Measurements from ENCODE around the gene CAD.

CAD gene

DNA sequence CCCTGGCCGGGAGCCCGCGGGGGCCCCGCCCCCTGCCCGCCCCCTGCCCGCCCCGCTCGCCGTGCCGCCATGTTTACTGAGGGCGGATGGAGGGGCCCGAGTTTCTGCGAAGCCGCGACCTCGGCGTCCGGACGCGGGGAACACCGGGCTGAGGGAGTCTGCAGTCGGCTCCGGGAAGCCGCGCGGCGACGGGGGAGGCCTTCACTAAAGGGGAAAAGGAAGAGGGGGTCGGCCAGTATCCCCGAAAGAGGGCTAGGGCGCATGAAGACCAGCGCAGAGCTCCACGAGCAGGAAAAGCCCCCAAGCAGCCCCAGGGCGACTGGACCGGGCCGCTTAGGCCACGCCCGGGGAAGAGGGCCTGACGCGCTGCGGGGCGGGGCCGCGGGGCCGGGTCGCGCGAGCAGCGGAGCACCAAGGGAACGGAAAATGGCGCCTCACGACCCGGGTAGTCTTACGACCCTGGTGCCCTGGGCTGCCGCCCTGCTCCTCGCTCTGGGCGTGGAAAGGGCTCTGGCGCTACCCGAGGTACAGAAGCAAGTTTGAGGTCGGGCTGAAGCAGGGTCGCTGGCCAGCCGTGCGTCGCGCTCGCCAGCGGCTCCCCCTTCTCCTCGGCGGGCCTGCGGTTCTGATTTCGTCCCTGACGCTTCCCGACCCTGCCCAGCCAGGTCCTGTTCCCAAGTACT lies 5.1 kb upstream of the CAD start, which contains the start of the genes ATRAID and SLC5A6:
TSS of gene ATRAID (plus strand) at position 99 of the 683 bp plus-strand sequence. CDS start at position 427, 328 bp downstream.
TSS of gene SLC5A6 (minus strand) at position 326 of the 683 bp plus-strand sequence. CDS start 4,618 bp downstream, outside the sequence.
- H3K9me3 ChIP-seq (ENCODE audit: control insufficient read depth, low read length) = no peaks in the 10 kb centered on the region
- WGBS, 2 experiments (ENCODE audit: insufficient coverage in 2 of 2) = 0% methylated on average over 62 to 67 of the region's 73 CpGs
- peaks cover 57% of the 10 kb centered on the region for H3K36me3 ChIP-seq (ENCODE audit: control insufficient read depth, insufficient read depth, low read length)
- peaks cover 27% of the 10 kb centered on the region for H3K4me1 ChIP-seq (ENCODE audit: control insufficient read depth, insufficient read depth, low read length, poor library complexity, severe bottlenecking)
- peak within 1 kb of the TSS; percentile 79 for H3K4me3 ChIP-seq (ENCODE audit: extremely low read depth, insufficient read depth, low read length, poor library complexity, severe bottlenecking)
- peak within 1 kb of the TSS; percentile 96 for H3K27ac ChIP-seq (ENCODE audit: low read depth, low read length, severe bottlenecking)

DNA sequence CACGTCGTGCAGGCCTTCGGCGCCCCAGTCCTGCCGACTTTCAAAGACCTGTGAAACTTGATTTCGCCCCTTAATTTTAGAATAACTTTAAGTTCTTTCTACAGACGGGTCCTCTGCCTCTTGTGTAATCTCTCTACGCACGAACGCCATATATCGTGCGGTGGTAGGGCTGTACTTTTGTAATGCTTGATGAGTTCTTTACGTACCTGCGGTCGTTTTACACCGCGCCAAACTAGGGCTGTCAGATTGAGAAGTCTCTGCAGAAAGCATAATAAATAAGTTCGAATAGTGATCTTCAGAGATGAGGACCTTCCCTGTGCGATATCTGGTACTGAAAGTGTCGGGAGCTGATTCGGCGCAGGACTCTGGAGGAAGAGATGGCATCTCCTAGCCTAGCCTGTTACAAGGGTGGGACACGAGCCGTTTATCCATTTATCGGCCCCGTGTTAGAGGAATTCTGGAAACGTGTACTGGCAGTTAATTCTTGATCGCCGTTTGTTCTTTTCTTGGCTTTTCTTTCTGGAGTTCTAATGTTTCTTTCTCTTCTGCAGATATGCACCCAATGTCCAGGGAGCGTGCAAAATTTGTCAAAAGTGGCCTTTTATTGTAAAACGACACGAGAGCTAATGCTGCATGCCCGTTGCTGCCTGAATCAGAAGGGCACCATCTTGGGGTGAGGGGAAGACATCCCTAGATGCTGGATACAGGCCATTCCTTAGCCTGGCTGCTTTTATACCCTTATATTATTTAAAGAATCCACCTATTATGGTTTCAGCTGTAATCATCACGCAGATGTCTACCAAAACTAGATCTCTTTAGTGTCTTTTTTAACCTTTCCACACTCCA lies 4.3 kb upstream of the CAD start:
- peaks cover 49% of the 10 kb centered on the region for H3K36me3 ChIP-seq (ENCODE audit: control insufficient read depth, insufficient read depth, low read length)
- peaks cover 29% of the 10 kb centered on the region for H3K4me1 ChIP-seq (ENCODE audit: control insufficient read depth, insufficient read depth, low read length, poor library complexity, severe bottlenecking)
- 16 to 17% methylated on average over 27 to 29 of the region's 34 CpGs for WGBS, 2 experiments (ENCODE audit: insufficient coverage in 2 of 2)
- H3K9me3 ChIP-seq (ENCODE audit: control insufficient read depth, low read length) = no peaks in the 10 kb centered on the region
- peak overlapping the region; percentile 79 for H3K4me3 ChIP-seq (ENCODE audit: extremely low read depth, insufficient read depth, low read length, poor library complexity, severe bottlenecking)
- H3K27ac ChIP-seq (ENCODE audit: low read depth, low read length, severe bottlenecking) = peak overlapping the region; percentile 96

DNA sequence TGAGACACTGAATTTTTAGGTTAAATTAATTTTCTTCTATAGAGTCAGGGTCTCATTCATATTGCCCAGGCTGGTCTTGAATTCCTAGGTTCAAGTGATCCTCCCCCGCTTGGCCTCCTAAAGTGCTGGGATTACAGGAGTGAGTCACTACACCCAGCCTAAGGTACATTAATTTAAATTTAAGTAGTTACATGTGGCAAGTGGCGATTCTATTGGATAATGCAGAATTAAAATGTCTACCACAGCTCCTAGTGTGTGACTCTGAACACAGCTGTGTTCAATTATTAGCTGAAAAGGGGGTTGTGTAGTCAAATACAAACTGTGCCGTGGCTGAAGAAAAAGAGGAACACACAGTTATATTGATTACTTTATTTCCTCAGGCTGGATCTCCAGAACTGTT lies 2.2 kb upstream of the CAD start:
- Histone ChIP-seq H3K4me3 (ENCODE audit: extremely low read depth, insufficient read depth, low read length, poor library complexity, severe bottlenecking) (no peak overlapping the region), H3K9me3 (ENCODE audit: control insufficient read depth, low read length) (no peaks in the 10 kb centered on the region), H3K4me1 (ENCODE audit: control insufficient read depth, insufficient read depth, low read length, poor library complexity, severe bottlenecking) (peaks cover 26% of the 10 kb centered on the region), H3K36me3 (ENCODE audit: control insufficient read depth, insufficient read depth, low read length) (peaks cover 49% of the 10 kb centered on the region), H3K27ac (ENCODE audit: low read depth, low read length, severe bottlenecking) (no peak overlapping the region)
- whole genome bisulfite sequencing, 2 experiments (ENCODE audit: insufficient coverage in 2 of 2) = 100% methylated on average over 1 of the region's 3 CpGs; no CpG with 5 or more reads in 1 of the 2 experiments

DNA sequence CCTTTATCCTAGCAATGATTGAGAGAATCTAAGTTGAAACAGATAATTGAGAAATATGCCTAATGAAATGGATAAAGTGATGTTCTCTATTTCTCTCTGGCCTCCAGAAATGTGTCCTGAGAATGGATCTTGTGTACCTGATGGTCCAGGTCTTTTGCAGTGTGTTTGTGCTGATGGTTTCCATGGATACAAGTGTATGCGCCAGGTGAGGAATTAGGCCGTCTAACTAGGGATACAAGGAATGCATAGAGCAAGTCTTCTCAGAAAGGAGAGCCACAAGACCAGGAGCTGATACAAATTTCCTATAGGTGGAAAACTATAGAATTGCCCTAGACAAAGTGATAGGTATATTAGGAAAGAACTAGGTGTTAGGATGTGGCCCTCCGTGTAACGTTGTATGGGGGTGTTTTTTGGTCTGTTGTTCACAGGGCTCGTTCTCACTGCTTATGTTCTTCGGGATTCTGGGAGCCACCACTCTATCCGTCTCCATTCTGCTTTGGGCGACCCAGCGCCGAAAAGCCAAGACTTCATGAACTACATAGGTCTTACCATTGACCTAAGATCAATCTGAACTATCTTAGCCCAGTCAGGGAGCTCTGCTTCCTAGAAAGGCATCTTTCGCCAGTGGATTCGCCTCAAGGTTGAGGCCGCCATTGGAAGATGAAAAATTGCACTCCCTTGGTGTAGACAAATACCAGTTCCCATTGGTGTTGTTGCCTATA lies 592 bp upstream of the CAD start:
- H3K4me3 ChIP-seq (ENCODE audit: extremely low read depth, insufficient read depth, low read length, poor library complexity, severe bottlenecking) = peak overlapping the region; percentile 70
- peaks cover 63% of the 10 kb centered on the region for H3K36me3 ChIP-seq (ENCODE audit: control insufficient read depth, insufficient read depth, low read length)
- 92 to 97% methylated on average over 11 to 12 of the region's 13 CpGs for WGBS, 2 experiments (ENCODE audit: insufficient coverage in 2 of 2)
- peaks cover 16% of the 10 kb centered on the region for H3K4me1 ChIP-seq (ENCODE audit: control insufficient read depth, insufficient read depth, low read length, poor library complexity, severe bottlenecking)
- peak overlapping the region; percentile 74 for H3K27ac ChIP-seq (ENCODE audit: low read depth, low read length, severe bottlenecking)
- no peaks in the 10 kb centered on the region for H3K9me3 ChIP-seq (ENCODE audit: control insufficient read depth, low read length)

DNA sequence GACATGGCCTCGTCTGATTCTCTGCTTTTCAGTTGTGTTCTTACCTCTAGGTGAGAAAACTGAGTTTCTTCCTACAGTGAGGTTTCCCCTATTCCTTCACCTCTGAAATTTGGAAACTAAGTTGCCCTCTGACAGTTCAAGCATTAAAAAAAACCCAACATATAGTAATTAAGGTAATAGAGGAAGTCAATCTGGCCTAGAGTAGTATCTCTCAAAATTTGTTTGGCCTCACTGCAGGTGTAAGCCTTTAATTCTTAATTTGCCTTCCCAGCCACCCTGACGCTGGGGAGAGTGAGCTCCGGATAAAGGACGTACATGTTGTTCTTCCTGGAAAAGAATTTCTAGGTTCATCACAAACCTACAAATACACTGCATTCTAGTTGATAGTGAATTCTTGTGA lies 1.4 kb downstream of the CAD start:
- H3K36me3 ChIP-seq (ENCODE audit: control insufficient read depth, insufficient read depth, low read length) = peaks cover 79% of the 10 kb centered on the region

DNA sequence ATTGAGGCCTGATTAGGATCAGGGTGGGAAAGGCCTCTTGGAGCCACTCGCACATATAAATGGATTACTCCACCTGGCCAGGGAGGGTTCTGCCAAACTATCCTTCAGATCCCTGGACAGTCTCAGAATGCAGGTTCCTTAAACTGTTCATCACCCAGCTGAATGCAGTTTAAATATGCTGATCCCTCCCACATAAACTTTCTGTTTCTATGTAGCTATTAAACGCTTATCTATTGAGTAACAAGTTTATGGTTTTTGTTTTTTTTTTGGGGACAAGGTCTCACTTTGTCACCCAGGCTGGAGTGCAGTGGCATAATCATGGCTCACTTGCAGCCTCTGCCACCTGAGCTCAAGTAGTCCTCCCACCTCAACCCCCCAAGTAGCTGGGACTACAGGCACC lies 1.9 kb downstream of the CAD start:
- Histone ChIP-seq H3K27ac (ENCODE audit: low read depth, low read length, severe bottlenecking) (no peak overlapping the region), H3K4me1 (ENCODE audit: control insufficient read depth, insufficient read depth, low read length, poor library complexity, severe bottlenecking) (peaks cover 8% of the 10 kb centered on the region), H3K9me3 (ENCODE audit: control insufficient read depth, low read length) (no peaks in the 10 kb centered on the region), H3K36me3 (ENCODE audit: control insufficient read depth, insufficient read depth, low read length) (peaks cover 79% of the 10 kb centered on the region), H3K4me3 (ENCODE audit: extremely low read depth, insufficient read depth, low read length, poor library complexity, severe bottlenecking) (no peak overlapping the region)
- WGBS, 2 experiments (ENCODE audit: insufficient coverage in 2 of 2) = 100% methylated on average over 1 of the region's 2 CpGs

More for the DNA sequence above, 1.4 kb downstream of the CAD start:
- no peak overlapping the region for H3K27ac ChIP-seq (ENCODE audit: low read depth, low read length, severe bottlenecking)
- WGBS, 2 experiments (ENCODE audit: insufficient coverage in 2 of 2) = 94% methylated on average over 3 of the region's 4 CpGs; no CpG with 5 or more reads in 1 of the 2 experiments
- peaks cover 12% of the 10 kb centered on the region for H3K4me1 ChIP-seq (ENCODE audit: control insufficient read depth, insufficient read depth, low read length, poor library complexity, severe bottlenecking)
- no peaks in the 10 kb centered on the region for H3K9me3 ChIP-seq (ENCODE audit: control insufficient read depth, low read length)
- H3K4me3 ChIP-seq (ENCODE audit: extremely low read depth, insufficient read depth, low read length, poor library complexity, severe bottlenecking) = no peak overlapping the region

DNA sequence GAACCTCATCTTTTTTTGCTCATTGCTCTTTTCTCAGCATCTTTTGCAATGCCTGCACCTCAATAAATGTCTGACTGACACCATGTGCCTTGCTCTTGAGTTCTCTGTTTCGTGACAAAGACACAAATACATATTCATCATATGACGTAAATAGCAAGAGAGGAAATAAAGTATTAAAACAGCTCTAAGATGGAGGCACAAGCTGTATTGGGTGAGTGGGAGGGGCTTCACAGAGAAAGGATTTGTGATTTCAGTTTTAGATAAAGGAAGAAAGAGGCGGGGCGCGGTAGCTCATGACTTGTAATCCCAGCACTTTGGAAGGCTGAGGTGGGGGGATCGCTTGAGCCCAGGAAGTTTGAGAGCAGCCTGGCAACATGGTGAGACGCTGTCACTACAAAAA lies 2.9 kb downstream of the CAD start:
- Histone ChIP-seq H3K27ac (ENCODE audit: low read depth, low read length, severe bottlenecking) (no peak overlapping the region), H3K4me1 (ENCODE audit: control insufficient read depth, insufficient read depth, low read length, poor library complexity, severe bottlenecking) (peaks cover 4% of the 10 kb centered on the region), H3K4me3 (ENCODE audit: extremely low read depth, insufficient read depth, low read length, poor library complexity, severe bottlenecking) (no peak overlapping the region), H3K36me3 (ENCODE audit: control insufficient read depth, insufficient read depth, low read length) (peaks cover 84% of the 10 kb centered on the region), H3K9me3 (ENCODE audit: control insufficient read depth, low read length) (no peaks in the 10 kb centered on the region)
- 96 to 100% methylated on average over 5 of the region's 7 CpGs for WGBS, 2 experiments (ENCODE audit: insufficient coverage in 2 of 2)

DNA sequence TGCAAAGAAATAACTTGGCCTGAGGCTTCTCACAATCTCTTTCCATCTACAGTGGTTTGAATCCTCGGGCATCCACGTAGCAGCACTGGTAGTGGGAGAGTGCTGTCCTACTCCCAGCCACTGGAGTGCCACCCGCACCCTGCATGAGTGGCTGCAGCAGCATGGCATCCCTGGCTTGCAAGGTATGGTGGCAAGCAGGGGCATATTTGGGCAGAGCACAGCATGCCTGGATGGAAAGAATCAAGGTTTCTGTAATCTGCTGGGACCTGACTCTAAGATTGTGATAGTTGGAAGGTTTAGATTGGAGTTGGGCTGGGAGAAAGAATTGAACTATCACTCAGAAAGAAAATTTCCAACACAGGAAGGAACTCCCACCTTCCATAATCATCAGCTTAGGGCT lies 4.0 kb downstream of the CAD start:
- Histone ChIP-seq H3K4me1 (ENCODE audit: control insufficient read depth, insufficient read depth, low read length, poor library complexity, severe bottlenecking) (peaks cover 4% of the 10 kb centered on the region), H3K9me3 (ENCODE audit: control insufficient read depth, low read length) (no peaks in the 10 kb centered on the region), H3K36me3 (ENCODE audit: control insufficient read depth, insufficient read depth, low read length) (peaks cover 85% of the 10 kb centered on the region), H3K4me3 (ENCODE audit: extremely low read depth, insufficient read depth, low read length, poor library complexity, severe bottlenecking) (no peak overlapping the region), H3K27ac (ENCODE audit: low read depth, low read length, severe bottlenecking) (no peak overlapping the region)
- WGBS, 2 experiments (ENCODE audit: insufficient coverage in 2 of 2) = 100% methylated on average over 1 of the region's 3 CpGs

DNA sequence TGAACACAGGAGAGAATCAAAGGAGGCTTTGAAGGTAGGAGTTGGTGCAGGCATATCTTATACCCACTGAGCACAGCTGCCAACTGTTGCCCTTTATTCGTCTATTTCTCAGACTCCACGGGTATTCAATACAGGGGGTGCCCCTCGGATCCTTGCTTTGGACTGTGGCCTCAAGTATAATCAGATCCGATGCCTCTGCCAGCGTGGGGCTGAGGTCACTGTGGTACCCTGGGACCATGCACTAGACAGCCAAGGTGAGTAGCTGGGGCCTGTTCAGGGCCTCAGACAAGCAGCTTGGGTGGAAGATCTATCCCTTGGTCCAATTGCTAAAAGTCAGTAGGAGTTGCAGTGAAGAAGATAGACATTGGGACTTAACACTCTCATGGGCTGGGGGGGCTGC lies 5.2 kb downstream of the CAD start:
- peaks cover 4% of the 10 kb centered on the region for H3K4me1 ChIP-seq (ENCODE audit: control insufficient read depth, insufficient read depth, low read length, poor library complexity, severe bottlenecking)
- 93 to 95% methylated on average over 5 of the region's 5 CpGs for WGBS, 2 experiments (ENCODE audit: insufficient coverage in 2 of 2)
- H3K36me3 ChIP-seq (ENCODE audit: control insufficient read depth, insufficient read depth, low read length) = peaks cover 90% of the 10 kb centered on the region
- H3K27ac ChIP-seq (ENCODE audit: low read depth, low read length, severe bottlenecking) = no peak overlapping the region
- H3K4me3 ChIP-seq (ENCODE audit: extremely low read depth, insufficient read depth, low read length, poor library complexity, severe bottlenecking) = no peak overlapping the region
- no peaks in the 10 kb centered on the region for H3K9me3 ChIP-seq (ENCODE audit: control insufficient read depth, low read length)

DNA sequence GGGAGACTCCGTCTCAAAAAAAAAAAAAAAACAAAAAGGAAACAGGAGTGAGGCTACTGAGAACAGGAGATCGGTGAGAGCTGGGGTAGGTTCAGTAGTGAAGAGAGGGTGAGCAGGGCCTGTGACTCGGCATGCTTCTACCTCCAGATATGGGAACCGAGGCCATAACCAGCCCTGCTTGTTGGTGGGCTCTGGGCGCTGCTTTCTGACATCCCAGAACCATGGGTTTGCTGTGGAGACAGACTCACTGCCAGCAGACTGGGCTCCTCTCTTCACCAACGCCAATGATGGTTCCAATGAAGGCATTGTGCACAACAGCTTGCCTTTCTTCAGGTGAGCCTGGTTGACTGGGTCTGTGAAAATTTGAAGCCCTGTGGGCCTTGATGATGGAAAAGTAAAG lies 6.2 kb downstream of the CAD start:
- Histone ChIP-seq H3K27ac (ENCODE audit: low read depth, low read length, severe bottlenecking) (no peak overlapping the region), H3K36me3 (ENCODE audit: control insufficient read depth, insufficient read depth, low read length) (peaks cover 90% of the 10 kb centered on the region), H3K4me3 (ENCODE audit: extremely low read depth, insufficient read depth, low read length, poor library complexity, severe bottlenecking) (no peak overlapping the region), H3K4me1 (ENCODE audit: control insufficient read depth, insufficient read depth, low read length, poor library complexity, severe bottlenecking) (no peaks in the 10 kb centered on the region), H3K9me3 (ENCODE audit: control insufficient read depth, low read length) (no peaks in the 10 kb centered on the region)
- WGBS, 2 experiments (ENCODE audit: insufficient coverage in 2 of 2) = 100% methylated on average over 5 to 6 of the region's 6 CpGs
